ENCODE data around the gene RAPGEF3.

Gene RAPGEF3

GRCh38 chr12:47775100-47775911 lies 16.6 kb upstream of the RAPGEF3 start:
- no peak for DNase-seq

- no peak for DNase-seq
Observed at GRCh38 chr12:47774663-47775062, 16.0 kb upstream of the RAPGEF3 start.

GRCh38 chr12:47773858-47774580 lies 15.3 kb upstream of the RAPGEF3 start:
- no peak for DNase-seq

GRCh38 chr12:47773062-47773857 lies 14.6 kb upstream of the RAPGEF3 start, which contains the start of gene SLC48A1:
SLC48A1 (plus strand) TSS chr12:47773238; CDS start chr12:47773305, 67 bp downstream.
- DNase-seq: peak; percentile 77

GRCh38 chr12:47772738-47773061 lies 14.0 kb upstream of the RAPGEF3 start:
- DNase-seq: no peak

GRCh38 chr12:47772094-47772660 lies 13.5 kb upstream of the RAPGEF3 start:
- no peak for DNase-seq

- DNase-seq: no peak
Observed at GRCh38 chr12:47771304-47771703, 12.6 kb upstream of the RAPGEF3 start.

- DNase-seq: no peak
Observed at GRCh38 chr12:47770086-47770726, 11.5 kb upstream of the RAPGEF3 start.

GRCh38 chr12:47769234-47770085 lies 10.8 kb upstream of the RAPGEF3 start:
- DNase-seq: no peak

- DNase-seq: no peak
Observed at GRCh38 chr12:47768323-47768811, 9.7 kb upstream of the RAPGEF3 start.

- no peak for DNase-seq
Observed at GRCh38 chr12:47767216-47767724, 8.6 kb upstream of the RAPGEF3 start.

- DNase-seq: no peak
Observed at GRCh38 chr12:47766502-47767215, 8.0 kb upstream of the RAPGEF3 start.

GRCh38 chr12:47763481-47764346 lies 5.0 kb upstream of the RAPGEF3 start:
- DNase-seq: no peak

- DNase-seq: peak; percentile 38
Observed at GRCh38 chr12:47762850-47763465, 4.3 kb upstream of the RAPGEF3 start.

- DNase-seq: no peak
Observed at GRCh38 chr12:47758584-47758833, 171 bp downstream of the RAPGEF3 start.

GRCh38 chr12:47757840-47758583 lies 668 bp downstream of the RAPGEF3 start:
- DNase-seq: no peak

- DNase-seq: no peak
Observed at GRCh38 chr12:47757364-47757839, 1.3 kb downstream of the RAPGEF3 start.
